ENCODE results near the gene CNTNAP3B.
"Not testable (repeated sequence)": the region's sequence is repeated elsewhere in the genome, so short reads cannot be mapped to it uniquely, and the experiment has no call there.

CNTNAP3B gene

DNA sequence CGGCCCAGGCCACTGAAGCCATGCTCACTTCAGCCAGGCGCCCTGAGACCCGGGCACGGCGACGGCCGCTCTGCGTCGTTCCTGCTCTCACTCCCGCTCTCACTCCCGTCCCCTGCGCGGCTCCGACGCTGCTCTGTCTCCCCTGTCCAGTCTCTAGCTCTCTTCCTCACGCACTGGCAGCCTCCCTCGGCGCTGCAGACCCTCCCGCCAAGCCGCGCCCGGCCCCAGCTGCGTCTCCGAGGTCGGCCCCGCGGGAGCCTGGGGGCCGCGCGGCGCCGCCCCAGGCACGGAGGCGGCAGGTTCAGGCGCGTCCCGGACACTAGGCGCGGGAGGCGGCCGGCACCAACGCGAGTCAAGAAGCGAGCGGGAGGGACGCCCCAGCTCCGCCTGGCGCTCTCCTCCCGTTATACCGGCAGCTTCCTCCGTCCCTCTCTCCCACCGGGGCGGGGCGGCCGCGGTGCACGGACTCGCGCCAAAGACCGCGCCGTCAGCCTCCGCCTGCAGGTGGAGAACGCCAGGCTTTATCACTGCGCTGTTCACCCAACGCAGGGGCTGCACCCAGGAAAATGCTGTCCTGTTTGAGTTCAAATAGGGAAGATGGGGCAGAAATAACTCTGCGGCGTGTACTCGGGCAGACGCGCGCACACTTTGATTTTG lies at the start of gene CNTNAP3B:
CNTNAP3B (minus strand) TSS at position 354 of the 657 bp plus-strand sequence; CDS start at position 22, 332 bp downstream.
- not testable (repeated sequence) for DNase-seq (ENCODE audit: low read depth)

DNA sequence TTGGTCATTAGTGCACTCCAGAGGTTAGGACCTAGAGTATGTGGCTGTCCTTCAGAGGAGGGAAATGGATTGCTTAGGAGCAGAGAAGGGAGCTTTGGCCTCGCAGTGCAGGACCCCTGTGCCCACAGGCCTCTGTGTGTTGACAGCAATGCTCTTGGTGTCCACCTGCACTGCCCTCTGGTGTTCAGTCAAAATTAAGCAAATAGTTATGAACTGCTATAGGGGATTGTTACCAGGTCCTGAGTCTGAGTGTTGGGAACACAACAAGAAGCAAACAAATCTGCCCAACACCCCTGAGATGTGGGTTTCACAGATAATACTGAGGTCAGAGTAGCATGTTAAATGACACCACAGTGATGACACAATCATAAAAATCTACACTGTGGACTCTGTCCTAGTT lies 31.1 kb upstream of the CNTNAP3B start:
- DNase-seq (ENCODE audit: low read depth), result not testable (repeated sequence)

DNA sequence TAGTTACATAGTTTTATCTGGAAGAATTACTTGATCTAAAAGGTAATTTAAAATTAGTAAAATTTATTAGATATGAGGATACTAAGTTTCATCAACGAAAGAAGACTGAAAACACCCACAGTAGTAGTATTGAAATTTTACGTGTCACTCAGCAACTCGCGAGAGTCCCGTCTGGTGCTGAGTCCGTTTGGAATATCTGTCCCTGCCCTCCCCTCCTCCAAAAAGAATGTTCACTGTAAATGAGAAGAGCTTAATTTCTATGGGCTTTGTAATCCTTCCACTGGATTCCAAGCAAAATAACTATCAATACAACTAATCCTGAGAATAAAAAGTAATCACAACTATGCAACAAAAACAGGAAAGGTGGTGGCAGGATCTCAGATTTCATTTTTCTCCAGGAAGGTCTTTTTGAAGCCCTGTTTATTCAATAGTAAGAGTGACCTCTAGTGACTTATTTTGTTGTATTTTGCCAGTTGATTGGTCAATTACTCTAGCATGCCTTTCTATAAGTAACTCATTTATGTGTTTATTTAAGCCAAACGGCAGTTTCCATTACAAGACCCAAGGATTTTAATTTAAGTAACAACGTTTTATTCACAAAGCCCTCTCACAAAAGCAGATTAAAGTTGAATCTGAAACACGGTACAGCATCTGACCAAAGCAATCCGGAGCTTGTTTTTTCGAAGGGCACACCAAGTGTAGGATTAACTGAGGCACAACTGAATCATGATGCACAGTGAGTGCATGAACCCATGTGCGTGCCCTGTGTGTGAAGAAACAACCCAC lies 2.0 kb downstream of the CNTNAP3B start:
- DNase-seq (ENCODE audit: low read depth), result not testable (repeated sequence)

DNA sequence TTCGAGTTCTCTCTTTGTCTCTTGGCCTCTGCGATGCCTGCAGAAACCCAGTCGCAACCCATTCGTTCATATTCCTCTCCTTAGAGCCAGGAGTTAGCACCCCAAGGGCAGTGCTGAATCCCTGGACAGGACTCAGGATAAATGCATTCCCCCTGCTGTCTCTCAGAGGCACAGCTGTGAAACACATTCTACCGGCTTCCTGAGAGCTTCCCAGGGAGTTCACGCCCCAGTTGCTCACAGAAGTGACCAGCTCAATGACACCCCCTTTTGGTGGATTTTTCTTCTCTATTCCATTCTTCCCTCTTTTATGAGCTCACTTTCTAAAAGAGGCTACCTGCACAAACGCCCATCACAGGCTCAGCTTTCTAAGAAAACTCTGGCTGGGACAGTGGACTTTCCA lies 8.2 kb downstream of the CNTNAP3B start:
- not testable (repeated sequence) for DNase-seq (ENCODE audit: low read depth)

DNA sequence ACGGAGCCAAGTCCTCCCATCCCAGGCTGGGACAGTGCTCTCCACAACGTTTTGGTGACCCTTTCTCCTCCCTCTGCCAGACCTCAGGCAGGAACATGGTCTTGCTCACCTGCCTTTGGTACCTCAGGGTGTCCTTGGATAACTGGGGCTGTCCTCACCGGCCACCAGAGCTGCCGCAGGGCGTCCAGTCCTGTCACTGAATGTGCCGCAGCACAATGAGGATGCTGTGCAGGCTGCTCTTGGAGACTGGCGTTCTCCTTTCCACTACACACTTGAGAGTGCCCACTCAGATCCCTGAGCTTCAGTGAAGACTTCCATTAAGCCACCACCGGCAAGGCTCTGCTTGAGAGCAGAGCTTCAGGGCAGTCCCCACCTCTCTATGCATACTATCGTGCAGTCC lies 33.3 kb downstream of the CNTNAP3B start:
- DNase-seq (ENCODE audit: low read depth), result not testable (repeated sequence)

DNA sequence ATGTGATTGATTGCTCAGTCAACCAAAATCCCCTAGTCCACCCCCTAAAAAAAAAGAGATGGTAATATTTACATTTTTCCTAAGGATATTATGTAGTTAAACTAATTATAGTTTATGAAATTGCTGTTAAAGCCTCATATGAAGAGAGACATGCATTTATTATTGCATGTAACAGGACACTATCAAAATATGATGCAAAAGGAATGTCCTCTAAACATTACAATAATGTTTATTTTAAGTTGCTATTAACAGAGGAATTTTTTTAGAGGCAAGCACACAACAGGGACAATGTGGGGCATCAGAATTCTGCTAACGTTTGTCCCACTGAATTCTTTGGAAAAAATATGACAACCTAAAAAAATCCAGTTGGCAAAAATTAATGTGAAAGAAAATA lies 44.7 kb downstream of the CNTNAP3B start:
- DNase-seq (ENCODE audit: low read depth), result not testable (repeated sequence)

DNA sequence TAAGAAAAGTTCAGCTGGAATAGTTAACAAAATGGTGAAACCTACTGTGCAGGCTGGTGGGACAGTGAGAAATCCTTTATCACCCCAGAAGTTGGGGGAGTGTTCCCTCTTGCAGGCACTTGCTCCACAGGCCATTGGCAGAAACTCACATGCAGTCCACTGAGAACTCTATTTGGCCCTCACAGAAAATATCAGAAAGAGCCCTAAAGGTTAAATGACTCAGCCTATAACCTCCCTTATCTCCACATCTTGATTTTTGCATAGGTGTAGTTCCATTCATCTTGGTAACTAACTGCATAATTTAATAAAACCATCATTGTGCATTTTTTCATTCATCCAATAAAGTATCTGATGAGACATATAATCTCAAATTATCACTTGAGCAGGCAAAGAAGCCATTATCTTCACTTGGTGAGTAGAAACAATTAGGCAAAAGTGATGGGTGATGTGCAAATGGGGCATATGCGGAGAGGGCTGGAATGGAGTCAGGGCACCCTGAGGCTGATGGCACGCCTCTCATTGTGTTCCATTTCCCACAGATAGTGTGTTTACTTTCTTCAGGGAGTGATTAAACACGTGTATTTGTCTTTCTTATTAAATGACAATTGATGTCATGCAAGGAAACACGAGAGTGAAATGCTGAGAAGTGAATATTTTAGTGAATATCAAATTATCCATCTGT lies 45.2 kb downstream of the CNTNAP3B start:
- not testable (repeated sequence) for DNase-seq (ENCODE audit: low read depth)

DNA sequence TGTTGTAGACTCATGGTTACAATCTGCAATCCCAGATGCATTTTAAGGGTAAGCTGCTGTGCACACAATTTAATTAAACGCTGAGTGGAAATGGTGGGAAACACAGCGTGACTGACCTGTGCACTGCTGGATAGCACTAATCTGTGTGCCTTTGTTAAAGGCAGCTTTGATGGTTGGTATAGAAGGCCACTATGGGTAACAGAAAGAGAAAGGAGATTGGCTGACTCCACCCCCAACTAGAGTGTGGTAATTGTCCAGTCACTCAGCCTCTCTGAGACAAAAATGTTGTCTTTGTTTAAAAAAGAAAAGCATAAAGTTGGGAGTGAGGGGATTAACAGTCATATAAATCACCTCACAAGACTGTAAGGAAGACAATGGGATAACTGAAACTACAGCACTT lies 48.9 kb downstream of the CNTNAP3B start:
- not testable (repeated sequence) for DNase-seq (ENCODE audit: low read depth)

DNA sequence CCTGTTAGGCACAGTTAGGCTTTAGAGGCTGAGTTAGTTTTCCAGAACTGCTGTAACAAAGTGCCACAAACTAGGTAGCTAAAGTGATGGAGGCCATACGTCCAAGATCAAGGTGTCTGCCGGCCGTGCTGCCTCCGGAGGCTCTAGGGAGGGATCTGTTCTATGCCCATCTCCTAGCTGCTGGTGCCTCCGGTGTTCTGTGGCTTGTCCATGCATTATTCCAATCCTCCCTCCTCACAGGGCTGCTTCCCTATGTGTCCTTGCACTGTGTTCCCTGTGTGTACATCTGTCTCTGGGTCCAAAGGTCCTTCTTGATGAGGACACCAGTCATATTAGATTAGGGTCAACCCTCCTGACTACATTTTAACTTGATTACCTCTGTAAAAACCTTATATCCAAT lies 54.4 kb downstream of the CNTNAP3B start:
- not testable (repeated sequence) for DNase-seq (ENCODE audit: low read depth)

DNA sequence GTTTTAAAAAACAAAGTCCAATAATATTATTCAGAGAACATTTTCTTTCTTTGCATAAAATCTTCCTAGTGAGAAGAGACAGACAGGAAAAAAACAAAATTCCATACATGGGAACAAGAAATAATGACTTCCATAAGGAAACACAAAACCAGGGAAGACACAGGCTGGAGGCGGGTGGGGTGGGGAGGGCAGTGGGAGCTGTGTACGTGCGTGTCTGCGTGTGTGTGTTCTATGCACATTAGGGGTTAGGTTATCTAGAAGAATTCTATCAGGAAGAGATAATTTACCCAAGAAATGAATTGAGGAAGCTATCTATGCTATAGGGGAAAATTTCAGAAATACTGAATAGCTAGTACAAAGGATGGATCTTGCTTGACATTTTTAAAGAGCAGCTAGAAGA lies 58.2 kb downstream of the CNTNAP3B start:
- DNase-seq (ENCODE audit: low read depth), result not testable (repeated sequence)

DNA sequence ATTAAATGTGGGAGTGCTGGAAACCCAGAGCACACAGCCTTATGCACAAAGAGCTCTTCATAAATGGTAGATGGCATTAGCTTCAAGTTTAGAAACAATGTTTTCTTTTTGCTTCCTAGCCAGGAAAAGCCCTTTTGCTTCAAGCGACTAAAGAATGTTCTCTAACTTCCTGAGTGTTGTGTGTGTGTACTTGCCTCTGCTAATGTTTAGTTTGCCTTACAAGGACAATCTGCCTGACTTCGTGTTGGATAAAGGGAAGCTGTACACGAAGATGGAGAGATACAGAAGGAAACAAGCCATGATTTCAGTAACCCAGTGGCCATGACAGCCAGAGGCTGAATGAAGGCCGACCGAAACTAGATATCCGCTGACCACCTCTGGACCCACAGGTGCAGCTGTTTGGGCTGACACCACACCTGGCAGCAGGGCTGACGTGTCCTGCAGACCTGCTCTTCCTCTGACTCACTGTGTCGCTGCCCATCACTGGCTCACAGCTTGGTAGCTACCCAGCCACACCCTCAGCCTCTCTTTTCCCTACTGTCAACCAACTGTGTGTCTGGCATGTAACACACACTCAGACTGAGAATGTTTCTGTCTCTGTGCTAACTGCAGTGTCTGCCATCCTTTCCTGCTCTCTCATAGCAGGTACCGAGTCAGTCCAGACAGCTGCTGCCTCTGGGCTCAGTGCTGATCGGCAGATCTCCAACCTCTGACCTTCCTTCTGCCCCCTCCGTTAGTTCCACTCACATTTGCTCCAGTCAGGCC lies 59.0 kb downstream of the CNTNAP3B start:
- not testable (repeated sequence) for DNase-seq (ENCODE audit: low read depth)

DNA sequence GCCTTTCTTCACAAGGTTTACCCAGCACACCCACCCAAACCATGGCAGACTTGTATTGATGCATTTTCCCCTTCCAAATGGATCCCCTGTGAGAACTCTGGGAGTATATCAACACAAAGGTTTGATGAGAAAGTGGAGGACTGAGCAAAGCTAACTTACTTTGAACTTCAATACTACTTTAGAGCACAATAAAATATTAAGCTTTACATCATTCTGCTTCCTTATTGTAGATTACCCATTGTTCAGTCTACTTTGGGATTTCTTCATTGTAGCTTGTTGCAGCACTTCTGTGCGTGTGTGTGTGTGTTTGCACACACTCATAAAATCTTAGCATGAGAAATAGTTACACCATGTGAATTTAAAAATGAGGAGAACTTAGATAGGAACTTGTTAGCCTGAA lies 75.4 kb downstream of the CNTNAP3B start:
- DNase-seq (ENCODE audit: low read depth), result not testable (repeated sequence)

DNA sequence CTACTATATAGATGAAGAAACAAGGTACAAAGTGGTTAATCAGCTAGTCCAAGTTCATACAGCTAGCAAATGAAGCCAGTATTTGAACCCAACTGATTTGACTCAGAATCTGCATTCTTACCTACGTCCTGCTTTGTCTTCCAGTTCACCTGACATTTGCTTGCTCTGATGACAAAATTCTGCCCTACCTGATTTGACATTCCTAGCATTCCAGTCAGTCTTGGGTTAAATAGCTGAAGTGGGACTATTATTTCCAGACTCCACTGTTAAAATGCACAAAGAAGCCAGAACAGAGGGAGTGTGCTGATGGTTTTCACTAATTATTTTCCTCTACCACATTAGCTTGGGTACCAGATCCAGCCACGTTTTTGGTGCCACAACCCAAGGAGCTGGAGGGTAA lies 78.5 kb downstream of the CNTNAP3B start:
- not testable (repeated sequence) for DNase-seq (ENCODE audit: low read depth)

DNA sequence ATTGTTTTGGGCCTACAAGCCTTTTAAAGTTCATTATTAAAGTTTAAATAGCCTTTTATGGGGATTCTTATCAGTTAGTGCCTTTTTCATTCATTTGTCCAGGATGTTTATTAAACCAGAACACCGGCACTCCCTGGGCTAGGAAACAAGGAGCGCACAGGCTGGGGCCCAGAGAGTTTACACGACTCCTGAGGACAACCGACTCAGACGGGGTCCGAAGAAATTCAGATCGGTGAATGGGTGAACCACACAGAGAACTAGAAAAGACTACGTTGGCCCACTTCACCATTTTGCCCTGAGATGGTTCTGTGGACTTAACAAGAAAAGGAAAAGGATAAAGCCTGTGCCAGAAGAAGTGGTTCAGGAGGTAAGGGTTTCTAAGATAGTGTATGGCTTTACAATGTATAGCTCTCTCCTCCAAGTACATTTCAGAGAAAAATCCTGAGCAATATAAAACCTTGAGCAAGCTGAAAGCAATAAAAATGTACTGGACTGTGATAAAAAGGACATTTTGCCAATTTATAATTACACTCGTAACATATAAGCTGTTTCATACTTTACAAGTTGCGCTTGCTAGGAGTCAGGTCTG lies 84.7 kb downstream of the CNTNAP3B start:
- DNase-seq (ENCODE audit: low read depth), result not testable (repeated sequence)

DNA sequence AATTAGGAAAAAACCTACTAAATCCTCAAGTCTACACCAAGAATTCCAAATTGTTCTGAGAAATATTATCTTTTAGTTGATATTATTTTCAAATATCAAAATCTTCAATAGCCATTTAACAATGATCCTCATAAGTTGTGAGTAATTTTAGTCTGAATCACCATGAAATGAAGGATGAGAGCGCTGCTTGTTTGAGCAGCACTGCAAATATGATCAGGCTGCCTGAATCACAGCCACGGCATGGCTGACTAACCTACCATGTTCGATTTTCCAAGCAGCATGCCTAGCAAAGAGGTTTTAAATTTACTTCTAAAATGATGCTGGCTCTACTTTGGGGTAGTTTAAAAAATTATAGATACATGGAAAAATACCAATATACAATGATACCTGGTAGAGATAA lies 95.7 kb downstream of the CNTNAP3B start:
- not testable (repeated sequence) for DNase-seq (ENCODE audit: low read depth)

DNA sequence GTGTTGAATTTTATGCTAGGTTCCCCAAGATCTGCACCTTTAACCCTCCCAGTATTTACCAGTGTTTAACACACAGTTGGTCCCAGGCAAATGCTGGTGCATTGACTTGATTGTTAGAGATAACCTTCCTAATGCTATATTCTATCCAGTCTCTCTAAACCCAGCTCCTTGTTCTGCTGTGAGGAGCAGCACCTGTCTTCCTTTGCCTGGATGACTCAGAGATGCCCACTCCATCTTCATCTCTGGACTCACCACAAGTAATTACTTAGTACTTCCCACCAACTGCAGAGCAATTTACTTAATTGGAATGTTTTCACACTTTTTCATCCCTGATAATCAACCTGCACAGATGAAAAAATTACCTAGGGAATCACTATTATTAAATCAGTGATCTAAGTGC lies 108.6 kb downstream of the CNTNAP3B start:
- DNase-seq (ENCODE audit: low read depth), result not testable (repeated sequence)

DNA sequence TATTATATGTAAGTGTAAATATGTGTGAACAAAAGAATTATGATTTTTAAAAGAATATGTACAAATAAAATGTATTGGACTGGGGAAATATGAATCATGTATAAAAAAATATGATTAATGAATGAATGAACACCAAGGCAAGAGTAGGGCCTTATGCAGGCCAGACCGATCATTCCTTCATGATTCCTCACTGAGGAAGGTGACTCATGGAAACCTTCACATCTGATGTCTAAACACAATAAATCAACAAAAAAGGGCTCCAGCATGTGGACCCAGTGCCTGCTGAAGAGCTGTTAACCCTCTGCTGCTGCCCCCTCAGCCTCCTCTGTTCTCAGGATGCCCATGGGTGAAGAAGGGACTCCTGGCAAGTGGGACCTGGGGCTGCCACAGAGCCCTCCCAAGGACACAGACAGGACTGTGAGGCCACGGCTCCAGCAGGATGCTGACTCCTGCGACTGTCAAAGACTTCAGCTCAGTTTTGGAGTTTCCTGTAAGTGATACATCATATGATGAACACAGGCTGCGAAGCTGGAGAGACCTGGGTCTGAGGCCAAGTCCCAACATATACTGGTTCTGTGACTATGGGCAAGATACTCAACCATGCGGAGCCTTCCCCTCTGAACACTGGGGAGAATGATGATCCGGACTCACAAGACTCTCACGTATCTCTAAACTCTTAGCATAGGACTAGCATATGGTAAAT lies 110.9 kb downstream of the CNTNAP3B start:
- not testable (repeated sequence) for DNase-seq (ENCODE audit: low read depth)

DNA sequence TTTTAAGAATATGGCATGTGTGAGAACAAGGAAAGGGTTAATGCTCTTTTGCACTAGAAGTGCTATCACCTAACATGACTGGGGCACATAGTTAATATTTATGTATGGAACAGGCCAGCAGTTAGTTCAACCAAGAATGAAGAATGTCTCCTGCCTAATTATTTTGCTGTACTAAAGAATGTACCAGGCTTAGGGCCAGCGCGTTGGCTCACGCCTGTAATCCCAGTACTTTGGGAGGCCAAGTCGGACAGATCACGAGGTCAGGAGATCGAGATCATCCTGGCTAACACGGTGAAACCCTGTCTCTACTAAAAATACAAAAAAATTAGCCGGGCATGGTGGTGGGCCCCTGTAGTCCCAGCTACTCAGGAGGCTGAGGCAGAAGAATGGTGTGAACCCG lies 114.9 kb downstream of the CNTNAP3B start:
- DNase-seq (ENCODE audit: low read depth), result not testable (repeated sequence)

DNA sequence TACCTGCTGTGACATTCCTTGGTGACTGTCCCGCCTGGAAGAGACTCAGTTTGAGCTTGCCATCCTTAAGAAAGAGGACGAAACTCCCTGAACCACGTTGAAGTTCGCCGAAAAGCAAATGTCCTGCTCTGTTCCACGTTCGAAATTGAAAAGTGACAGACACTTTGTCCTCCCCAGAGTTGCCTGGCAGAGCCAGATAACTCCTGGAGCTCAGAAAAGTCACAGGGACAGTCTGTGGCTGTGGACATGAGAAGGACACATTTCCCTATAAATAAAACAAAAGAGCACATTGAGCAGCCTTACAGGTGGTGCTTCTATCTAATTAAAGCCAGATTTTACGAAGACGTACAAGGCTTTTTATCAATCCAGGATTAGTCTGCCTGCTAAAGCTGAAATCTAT lies 137.6 kb downstream of the CNTNAP3B start:
- not testable (repeated sequence) for DNase-seq (ENCODE audit: low read depth)

DNA sequence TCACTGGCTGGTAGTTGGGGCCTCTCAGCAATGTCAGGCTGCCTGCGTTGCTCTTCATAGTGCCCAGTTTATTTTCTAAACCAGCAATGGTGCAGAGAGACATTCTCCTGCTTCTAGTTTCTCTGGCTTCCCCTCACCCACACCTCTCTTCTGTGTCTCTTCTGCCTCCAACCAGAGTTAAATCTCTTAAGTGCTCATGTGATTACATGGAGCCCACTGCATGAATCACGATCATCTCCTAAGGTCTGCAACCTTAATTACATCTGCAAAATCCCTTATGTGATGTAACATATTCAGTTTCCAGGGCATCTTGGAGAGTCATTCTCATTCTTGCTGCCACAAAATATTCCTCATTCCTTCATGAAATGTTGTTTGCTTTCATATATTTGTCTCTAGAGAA lies 149.0 kb downstream of the CNTNAP3B start:
- DNase-seq (ENCODE audit: low read depth), result not testable (repeated sequence)
